ENCODE data around the gene SPTA1. TPM values are rescaled to one million over a fixed set of nuclear protein-coding genes. Genes with fewer than 3 reads are reported as not detected.

The SPTA1 gene
- polyA plus RNA-seq, 3 donors = 0.19 to 0.28 TPM; not detected in 1

- Histone ChIP-seq H4K20me1 (ENCODE audit: insufficient read depth, low read length) (no peaks in the 10 kb centered on the region), H3K27me3 (ENCODE audit: control insufficient read depth in 2 of 2, insufficient read depth in 2 of 2, low read length in 2 of 2) (no peaks in the 10 kb centered on the region), H3K4me2 (replicated peaks; ENCODE audit: extremely low read depth, low read length, poor library complexity, severe bottlenecking) (peak overlapping the region; percentile 50), H3K36me3 (replicated peaks in 1 of 2; ENCODE audit: control insufficient read depth in 1 of 2, insufficient read depth in 2 of 2, low read length in 2 of 2) (no peaks in the 10 kb centered on the region), H3K4me1 (ENCODE audit: control insufficient read depth in 1 of 2, insufficient read depth in 2 of 2, low read length in 2 of 2) (peaks cover 15 to 22% of the 10 kb centered on the region in 2 donors), H3K79me2 (ENCODE audit: insufficient read depth, low read length) (no peaks in the 10 kb centered on the region), H3K9me3 (replicated peaks in 1 of 2; ENCODE audit: control insufficient read depth in 1 of 2, insufficient read depth in 1 of 2, low read length in 2 of 2) (no peaks in the 10 kb centered on the region), H3K9ac (ENCODE audit: insufficient read depth, low read length, poor library complexity, severe bottlenecking) (no peak overlapping the region), H3K4me3 (replicated peaks in 1 of 3; ENCODE audit: low read depth in 2 of 3, low read length in 3 of 3) (peak overlapping the region in 1 of 3 experiments; percentile 47), H3K27ac (ENCODE audit: low read depth in 1 of 2, low read length in 2 of 2) (no peak overlapping the region), H2AFZ (ENCODE audit: insufficient read depth, low read depth, low read length, poor library complexity, severe bottlenecking) (no peak overlapping the region)
- H3K36me3 Mint-ChIP-seq = peaks cover 0 to 1% of the 10 kb centered on the region in 2 donors
- H3K9me3 Mint-ChIP-seq = peaks cover 0 to 6% (median 4%) of the 10 kb centered on the region in 7 donors
- peaks cover 32% of the 10 kb centered on the region for H3K4me1 Mint-ChIP-seq
- TF ChIP-seq, protein P1, sequence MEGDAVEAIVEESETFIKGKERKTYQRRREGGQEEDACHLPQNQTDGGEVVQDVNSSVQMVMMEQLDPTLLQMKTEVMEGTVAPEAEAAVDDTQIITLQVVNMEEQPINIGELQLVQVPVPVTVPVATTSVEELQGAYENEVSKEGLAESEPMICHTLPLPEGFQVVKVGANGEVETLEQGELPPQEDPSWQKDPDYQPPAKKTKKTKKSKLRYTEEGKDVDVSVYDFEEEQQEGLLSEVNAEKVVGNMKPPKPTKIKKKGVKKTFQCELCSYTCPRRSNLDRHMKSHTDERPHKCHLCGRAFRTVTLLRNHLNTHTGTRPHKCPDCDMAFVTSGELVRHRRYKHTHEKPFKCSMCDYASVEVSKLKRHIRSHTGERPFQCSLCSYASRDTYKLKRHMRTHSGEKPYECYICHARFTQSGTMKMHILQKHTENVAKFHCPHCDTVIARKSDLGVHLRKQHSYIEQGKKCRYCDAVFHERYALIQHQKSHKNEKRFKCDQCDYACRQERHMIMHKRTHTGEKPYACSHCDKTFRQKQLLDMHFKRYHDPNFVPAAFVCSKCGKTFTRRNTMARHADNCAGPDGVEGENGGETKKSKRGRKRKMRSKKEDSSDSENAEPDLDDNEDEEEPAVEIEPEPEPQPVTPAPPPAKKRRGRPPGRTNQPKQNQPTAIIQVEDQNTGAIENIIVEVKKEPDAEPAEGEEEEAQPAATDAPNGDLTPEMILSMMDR (IDR thresholded peaks at IDR 0.05) = no peak
- intact Hi-C loops (cut with micrococcal nuclease) = no loop called here
- H3K27ac Mint-ChIP-seq = peak overlapping the region in 1 of 7 donors; percentile 59
- DNase-seq = peak; percentile 4 to 35 (median 9)
- peaks cover 0 to 1% (median 0%) of the 10 kb centered on the region in 3 donors for H3K27me3 Mint-ChIP-seq (ENCODE audit: low read depth in 3 of 3)
- H3K4me3 Mint-ChIP-seq = no peak overlapping the region
Observed at GRCh38 chr1:158654086-158654485, 32.4 kb downstream of the SPTA1 start.

- H3K9me3 ChIP-seq (replicated peaks in 1 of 2; ENCODE audit: control insufficient read depth in 1 of 2, insufficient read depth in 1 of 2, low read length in 2 of 2) = no peaks in the 10 kb centered on the region
- H3K4me1 ChIP-seq (ENCODE audit: control insufficient read depth in 1 of 2, insufficient read depth in 2 of 2, low read length in 2 of 2) = peaks cover 15 to 26% of the 10 kb centered on the region in 2 donors
- no peak overlapping the region for H3K27ac ChIP-seq (ENCODE audit: low read depth in 1 of 2, low read length in 2 of 2)
- intact Hi-C loops (cut with micrococcal nuclease) = no loop called here
- no peaks in the 10 kb centered on the region for H3K36me3 ChIP-seq (replicated peaks in 1 of 2; ENCODE audit: control insufficient read depth in 1 of 2, insufficient read depth in 2 of 2, low read length in 2 of 2)
- Mint-ChIP-seq H3K36me3 (peaks cover 0 to 1% of the 10 kb centered on the region in 2 donors), H3K27me3 (ENCODE audit: low read depth in 3 of 3) (peaks cover 0 to 1% (median 0%) of the 10 kb centered on the region in 3 donors), H3K4me3 (no peak overlapping the region), H3K9me3 (peaks cover 0 to 3% (median 0%) of the 10 kb centered on the region in 7 donors), H3K27ac (peak overlapping the region in 1 of 7 donors; percentile 64), H3K4me1 (peaks cover 39% of the 10 kb centered on the region)
- no peak overlapping the region for H3K4me2 ChIP-seq (replicated peaks; ENCODE audit: extremely low read depth, low read length, poor library complexity, severe bottlenecking)
- H2AFZ ChIP-seq (ENCODE audit: insufficient read depth, low read depth, low read length, poor library complexity, severe bottlenecking) = no peak overlapping the region
- no peaks in the 10 kb centered on the region for H3K27me3 ChIP-seq (ENCODE audit: control insufficient read depth in 2 of 2, insufficient read depth in 2 of 2, low read length in 2 of 2)
- WGBS (ENCODE audit: insufficient coverage) = 94% methylated on average over 7 of the region's 7 CpGs
- no peak overlapping the region for H3K4me3 ChIP-seq (replicated peaks in 1 of 3; ENCODE audit: low read depth in 2 of 3, low read length in 3 of 3)
- no peaks in the 10 kb centered on the region for H3K79me2 ChIP-seq (ENCODE audit: insufficient read depth, low read length)
- no peaks in the 10 kb centered on the region for H4K20me1 ChIP-seq (ENCODE audit: insufficient read depth, low read length)
- no peak for DNase-seq
- H3K9ac ChIP-seq (ENCODE audit: insufficient read depth, low read length, poor library complexity, severe bottlenecking) = no peak overlapping the region
- TF ChIP-seq, protein P1 (IDR thresholded peaks at IDR 0.05) = no peak
Observed at GRCh38 chr1:158652721-158653334, 33.7 kb downstream of the SPTA1 start.

Measured in CD14-positive monocyte (primary cell).